Omental fat pad (tissue), 4 donors: ENCODE results near the gene RASSF5. TPM values are rescaled to one million over a fixed set of nuclear protein-coding genes. Genes with fewer than 3 reads are reported as not detected.

Experiments
- ATAC-seq: fragments of 150-250 bp; one replicate; pipeline ENCODE4 v1.9.1; 2016; ENCODE audit warnings: mild to moderate bottlenecking, moderate library complexity; ENCODE audit not compliant: low FRiP score
- DNase-seq: peaks from one replicate; pipeline ENCODE4 v3.0.0-alpha.2; 2019; ENCODE audit warnings: low spot score
- total RNA-seq, 4 donors: library from RNA; depleted of rRNA; stranded (reverse); fragments of >200 nt; gene quantifications; one replicate each; pipeline ENCODE4 v1.1.0, GENCODE V29; 2016
- TF ChIP-seq, protein P1 (sequence below), 3 donors: fragments of 450-650 bp; IDR thresholded peaks; one replicate each; pipeline ENCODE4 v1.5.1; 2016 to 2017; ENCODE audit warnings: antibody characterized with exemption in 3 of 3, mild to moderate bottlenecking in 3 of 3, moderate library complexity in 2 of 3

RASSF5 gene
- total RNA-seq, 4 donors from 2014 or later, result 9.7 to 16.1 (median 10.8) TPM

DNA sequence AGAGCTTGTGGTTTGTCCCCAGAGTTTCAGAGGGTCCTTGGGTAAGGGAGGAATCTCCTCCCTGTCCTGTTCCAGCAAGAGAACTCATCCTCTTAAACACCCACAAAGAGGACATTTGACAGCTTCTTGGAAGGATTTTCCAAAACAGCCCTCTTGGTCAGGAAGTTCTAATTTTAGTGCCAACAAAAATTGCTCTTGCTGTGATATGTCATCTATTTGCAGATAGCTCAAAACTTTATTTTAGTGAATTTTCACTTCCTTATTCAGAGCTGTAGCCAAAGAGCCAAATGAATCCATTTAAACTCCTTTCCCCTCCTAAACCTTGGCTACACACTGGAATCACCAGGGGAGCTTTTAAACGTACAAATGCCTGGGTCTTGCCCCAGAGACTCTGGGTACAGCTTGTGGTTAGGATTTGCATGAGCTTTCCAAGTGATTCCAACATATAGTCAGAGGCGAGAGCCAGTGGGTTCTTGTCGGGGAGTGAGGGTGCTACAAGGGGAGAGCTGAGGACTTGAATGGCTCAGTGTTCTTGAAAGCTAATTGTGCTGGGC, 11.8 kb upstream of the RASSF5 start:
- TF ChIP-seq, protein P1, sequence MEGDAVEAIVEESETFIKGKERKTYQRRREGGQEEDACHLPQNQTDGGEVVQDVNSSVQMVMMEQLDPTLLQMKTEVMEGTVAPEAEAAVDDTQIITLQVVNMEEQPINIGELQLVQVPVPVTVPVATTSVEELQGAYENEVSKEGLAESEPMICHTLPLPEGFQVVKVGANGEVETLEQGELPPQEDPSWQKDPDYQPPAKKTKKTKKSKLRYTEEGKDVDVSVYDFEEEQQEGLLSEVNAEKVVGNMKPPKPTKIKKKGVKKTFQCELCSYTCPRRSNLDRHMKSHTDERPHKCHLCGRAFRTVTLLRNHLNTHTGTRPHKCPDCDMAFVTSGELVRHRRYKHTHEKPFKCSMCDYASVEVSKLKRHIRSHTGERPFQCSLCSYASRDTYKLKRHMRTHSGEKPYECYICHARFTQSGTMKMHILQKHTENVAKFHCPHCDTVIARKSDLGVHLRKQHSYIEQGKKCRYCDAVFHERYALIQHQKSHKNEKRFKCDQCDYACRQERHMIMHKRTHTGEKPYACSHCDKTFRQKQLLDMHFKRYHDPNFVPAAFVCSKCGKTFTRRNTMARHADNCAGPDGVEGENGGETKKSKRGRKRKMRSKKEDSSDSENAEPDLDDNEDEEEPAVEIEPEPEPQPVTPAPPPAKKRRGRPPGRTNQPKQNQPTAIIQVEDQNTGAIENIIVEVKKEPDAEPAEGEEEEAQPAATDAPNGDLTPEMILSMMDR (IDR thresholded peaks at IDR 0.05), result no peak
- DNase-seq (no peak), ATAC-seq (no peak)

DNA sequence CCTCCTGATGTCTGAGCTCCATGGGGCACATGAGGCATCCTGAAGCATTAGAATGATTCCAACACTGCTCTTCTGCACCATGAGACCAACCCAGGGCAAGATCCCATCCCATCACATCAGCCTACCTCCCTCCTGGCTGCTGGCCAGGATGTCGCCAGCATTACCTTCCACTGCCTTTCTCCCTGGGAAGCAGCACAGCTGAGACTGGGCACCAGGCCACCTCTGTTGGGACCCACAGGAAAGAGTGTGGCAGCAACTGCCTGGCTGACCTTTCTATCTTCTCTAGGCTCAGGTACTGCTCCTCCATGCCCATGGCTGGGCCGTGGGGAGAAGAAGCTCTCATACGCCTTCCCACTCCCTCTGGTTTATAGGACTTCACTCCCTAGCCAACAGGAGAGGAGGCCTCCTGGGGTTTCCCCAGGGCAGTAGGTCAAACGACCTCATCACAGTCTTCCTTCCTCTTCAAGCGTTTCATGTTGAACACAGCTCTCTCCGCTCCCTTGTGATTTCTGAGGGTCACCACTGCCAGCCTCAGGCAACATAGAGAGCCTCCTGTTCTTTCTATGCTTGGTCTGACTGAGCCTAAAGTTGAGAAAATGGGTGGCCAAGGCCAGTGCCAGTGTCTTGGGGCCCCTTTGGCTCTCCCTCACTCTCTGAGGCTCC, 11.1 kb upstream of the RASSF5 start:
- TF ChIP-seq, protein P1 (IDR thresholded peaks at IDR 0.05), result no peak
- DNase-seq (no peak), ATAC-seq (peak; percentile 11)

DNA sequence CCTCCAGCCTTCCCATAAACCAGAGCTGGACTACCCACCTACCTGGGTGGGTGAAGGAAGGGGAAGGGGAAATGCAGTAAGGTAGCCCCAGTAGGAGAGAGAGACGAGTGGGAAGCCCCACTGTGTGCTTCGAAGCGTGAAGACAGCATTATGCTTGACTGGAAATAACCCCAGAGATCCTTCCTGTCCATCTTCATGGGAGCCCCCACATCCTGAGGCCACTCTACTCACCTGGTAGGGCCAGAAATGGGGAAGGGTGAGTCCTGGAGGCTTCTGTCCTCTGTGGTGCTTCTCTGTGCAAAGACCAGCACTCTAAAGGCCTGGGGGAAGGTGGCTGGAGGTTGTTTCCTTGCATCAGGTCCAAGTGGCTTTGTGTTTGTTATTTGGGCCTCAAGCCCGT, 10.0 kb upstream of the RASSF5 start:
- ATAC-seq (no peak), DNase-seq (no peak)
- TF ChIP-seq, protein P1 (IDR thresholded peaks at IDR 0.05), result no peak

DNA sequence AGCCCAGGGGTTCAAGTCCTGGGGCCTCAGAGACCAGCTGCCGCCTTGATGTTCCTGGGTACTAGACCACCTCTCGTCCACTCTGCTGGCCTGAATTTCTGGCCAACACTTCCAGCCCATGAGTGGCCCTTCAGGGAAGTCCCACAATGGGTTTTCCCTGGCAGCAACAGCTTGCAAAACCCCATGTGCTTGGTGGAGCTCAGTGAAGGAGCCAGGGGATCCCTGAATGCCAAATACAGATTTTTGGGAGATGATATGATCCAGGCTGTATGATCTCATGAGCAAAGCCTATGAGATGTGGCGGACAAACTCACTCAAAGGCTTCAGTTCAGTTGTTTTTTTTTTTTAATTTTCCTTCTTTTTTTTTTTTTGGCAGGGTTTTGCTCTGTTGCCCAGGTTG, 9.6 kb upstream of the RASSF5 start:
- TF ChIP-seq, protein P1 (IDR thresholded peaks at IDR 0.05), result no peak
- ATAC-seq (no peak), DNase-seq (no peak)

DNA sequence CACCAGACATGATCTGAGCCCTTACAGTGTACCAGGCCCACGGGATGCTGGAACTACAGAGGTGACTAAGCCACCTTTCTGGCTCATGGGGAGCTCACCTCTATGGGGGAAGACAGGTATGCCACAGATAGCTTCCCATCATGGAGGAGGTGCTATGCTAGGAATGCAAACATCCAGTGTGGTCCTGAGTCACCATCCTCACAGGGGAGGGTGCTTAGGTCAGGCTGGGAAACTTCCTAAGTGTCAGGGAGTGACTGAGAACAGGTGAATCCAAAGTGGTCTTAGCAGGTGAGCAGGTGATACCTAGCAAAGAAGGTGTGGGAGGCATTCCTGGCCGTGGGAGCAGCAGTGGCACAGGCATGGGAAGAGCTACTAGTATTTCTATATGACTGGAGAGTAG, 8.6 kb upstream of the RASSF5 start:
- TF ChIP-seq, protein P1 (IDR thresholded peaks at IDR 0.05), result no peak
- no peak for ATAC-seq
- DNase-seq, result no peak

DNA sequence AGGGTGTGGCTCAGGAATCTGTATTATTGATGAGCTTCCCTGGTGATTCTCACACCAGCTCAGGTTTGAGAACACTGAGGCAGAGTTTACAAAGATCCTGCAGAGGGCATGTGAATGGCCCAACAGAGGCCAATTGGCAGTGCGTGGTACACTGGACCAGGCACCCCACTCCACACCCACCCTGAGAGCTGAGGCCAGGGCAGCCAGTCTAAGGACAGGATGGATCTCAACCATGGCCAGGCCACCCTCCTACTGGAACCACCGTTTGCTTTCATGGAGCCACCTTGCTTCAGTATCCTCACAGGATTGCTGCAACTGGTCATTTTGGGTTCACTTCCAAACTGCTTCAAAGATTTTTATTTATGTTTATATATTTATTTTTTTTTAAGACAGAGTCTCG, 7.3 kb upstream of the RASSF5 start:
- TF ChIP-seq, protein P1 (IDR thresholded peaks at IDR 0.05), result no peak
- DNase-seq (no peak), ATAC-seq (no peak)

DNA sequence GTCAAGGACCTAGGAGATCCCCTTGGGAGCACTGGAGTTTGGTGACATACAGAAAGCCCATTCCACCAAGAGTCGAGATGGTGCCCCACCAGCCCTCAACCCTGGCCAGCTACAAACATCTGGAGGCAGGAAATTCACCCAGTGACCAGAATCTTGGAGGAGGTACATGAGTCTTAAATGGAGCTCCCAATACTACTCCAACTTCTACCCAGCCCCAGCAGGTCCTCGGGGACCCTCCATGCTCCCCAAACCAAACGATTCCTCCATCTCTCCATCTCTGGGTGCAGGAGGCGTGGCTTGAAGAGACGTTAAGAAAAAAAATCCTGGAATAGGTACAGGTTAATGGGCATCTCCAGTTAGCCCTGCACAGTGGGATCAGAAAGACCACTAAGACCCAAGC, 5.5 kb upstream of the RASSF5 start:
- TF ChIP-seq, protein P1 (IDR thresholded peaks at IDR 0.05), result no peak
- no peak for ATAC-seq
- DNase-seq, result no peak
